HG03571 (cell line): ENCODE measurements around the gene KDM8.
"Not testable (repeated sequence)": the region's sequence is repeated elsewhere in the genome, so short reads cannot be mapped to it uniquely, and the experiment has no call there.

Experiments used
- ATAC-seq: cut with Tn5 transposase; IDR thresholded peaks from one replicate; pipeline ENCODE4 v1.9.1; 2021; ENCODE audit not compliant: unreplicated experiment

KDM8 gene

GRCh38 chr16:27240948-27241531, 37.7 kb downstream of the KDM8 start:
- no peak for ATAC-seq

- no peak for ATAC-seq
Observed at GRCh38 chr16:27241658-27242057, 38.3 kb downstream of the KDM8 start.

- ATAC-seq, result no peak
Observed at GRCh38 chr16:27242398-27242797, 39.1 kb downstream of the KDM8 start.

- peak; percentile 38 for ATAC-seq
Observed at GRCh38 chr16:27242868-27243590, 39.7 kb downstream of the KDM8 start.

GRCh38 chr16:27243725-27244362, 40.5 kb downstream of the KDM8 start:
- ATAC-seq, result no peak

- no peak for ATAC-seq
Observed at GRCh38 chr16:27244363-27244755, 41.0 kb downstream of the KDM8 start.

- no peak for ATAC-seq
Observed at GRCh38 chr16:27245276-27246172, 42.2 kb downstream of the KDM8 start.

- ATAC-seq, result no peak
Observed at GRCh38 chr16:27246439-27246838, 43.1 kb downstream of the KDM8 start.

- not testable (repeated sequence) for ATAC-seq
Observed at GRCh38 chr16:27247076-27247475, 43.8 kb downstream of the KDM8 start.

GRCh38 chr16:27248036-27248435, 44.7 kb downstream of the KDM8 start:
- ATAC-seq, result no peak

- ATAC-seq, result not testable (repeated sequence)
Observed at GRCh38 chr16:27248886-27249285, 45.6 kb downstream of the KDM8 start.

GRCh38 chr16:27251541-27252205, 48.3 kb downstream of the KDM8 start:
- no peak for ATAC-seq

- no peak for ATAC-seq
Observed at GRCh38 chr16:27252206-27252585, 48.9 kb downstream of the KDM8 start.

- ATAC-seq, result no peak
Observed at GRCh38 chr16:27253526-27253930, 50.2 kb downstream of the KDM8 start.

- ATAC-seq, result peak; percentile 82
Observed at GRCh38 chr16:27254262-27254811, 51.0 kb downstream of the KDM8 start.

- no peak for ATAC-seq
Observed at GRCh38 chr16:27256861-27257260, 53.5 kb downstream of the KDM8 start.

- no peak for ATAC-seq
Observed at GRCh38 chr16:27257271-27257670, 53.9 kb downstream of the KDM8 start.

GRCh38 chr16:27258241-27258734, 55.0 kb downstream of the KDM8 start:
- no peak for ATAC-seq

GRCh38 chr16:27259710-27260109, 56.4 kb downstream of the KDM8 start:
- no peak for ATAC-seq

GRCh38 chr16:27262904-27263423, 59.6 kb downstream of the KDM8 start:
- not testable (repeated sequence) for ATAC-seq
